Pulmonary artery endothelial cell (primary cell): ENCODE results near the gene KMT2B. TPM values are rescaled to one million over a fixed set of nuclear protein-coding genes. Genes with fewer than 3 reads are reported as not detected.
A peak's percentile ranks its signal among the peaks of the same experiment; 100 is the strongest.
"Not testable (repeated sequence)": the region's sequence is repeated elsewhere in the genome, so short reads cannot be mapped to it uniquely, and the experiment has no call there.

Source experiments
- DNase-seq: peaks from one replicate; pipeline ENCODE4 v3.0.0-alpha.2; 2011; ENCODE audit warnings: low read depth, low spot score
- total RNA-seq: library from RNA; depleted of rRNA; stranded (reverse); fragments of >200 nt; gene quantifications from 2 replicates; pipeline ENCODE4 v1.2.3, GENCODE V29; 2014

KMT2B gene
- total RNA-seq, 1 donor from 2014 or later: 4.4 TPM

DNA sequence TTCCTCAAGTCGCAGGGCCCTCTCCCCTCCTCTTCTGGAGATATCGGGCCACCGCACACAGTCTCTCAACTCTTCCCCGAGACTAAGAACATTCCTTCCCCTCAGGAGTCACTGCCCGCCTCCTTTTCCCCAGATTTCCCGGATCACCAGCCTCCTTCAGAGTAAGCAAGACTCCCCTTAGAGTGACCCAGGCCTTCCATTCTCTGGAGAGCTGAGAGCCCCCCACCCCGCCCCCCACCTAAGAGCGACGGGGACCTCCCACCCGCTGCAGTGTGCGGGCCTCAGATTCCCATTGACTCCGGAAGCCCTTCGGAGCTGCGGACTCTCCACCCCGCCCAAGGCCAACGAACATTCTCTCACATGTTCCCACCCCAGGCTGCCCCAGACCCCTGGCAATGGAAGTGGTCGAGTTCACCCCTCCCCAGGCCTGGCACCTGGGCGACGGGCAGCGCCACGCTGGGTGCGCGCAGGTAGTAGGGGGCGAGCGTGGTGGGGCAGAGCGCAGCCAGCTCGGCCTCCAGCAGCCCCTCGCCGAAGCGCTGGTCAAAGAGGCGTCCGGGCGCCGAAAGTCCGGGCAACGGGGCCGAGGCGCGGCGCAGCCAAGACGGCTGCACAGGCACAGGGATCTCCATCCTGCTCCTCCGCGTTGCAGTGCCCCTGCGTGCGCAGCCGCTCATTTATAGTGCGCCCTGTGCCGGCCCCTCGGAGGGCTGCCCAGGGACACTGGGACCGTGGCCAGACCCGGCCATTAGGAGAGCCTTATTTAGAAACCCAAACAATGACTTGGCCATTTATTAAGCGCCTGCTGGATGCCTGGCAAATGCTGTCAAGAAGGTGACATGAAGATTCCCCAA lies 38.8 kb downstream of the KMT2B start, which contains the start of gene HSPB6:
Gene HSPB6, minus strand, starts transcription at position 653 of the 854 bp plus-strand sequence. Its CDS starts 21 bp downstream, at position 632.
- no peak for DNase-seq

DNA sequence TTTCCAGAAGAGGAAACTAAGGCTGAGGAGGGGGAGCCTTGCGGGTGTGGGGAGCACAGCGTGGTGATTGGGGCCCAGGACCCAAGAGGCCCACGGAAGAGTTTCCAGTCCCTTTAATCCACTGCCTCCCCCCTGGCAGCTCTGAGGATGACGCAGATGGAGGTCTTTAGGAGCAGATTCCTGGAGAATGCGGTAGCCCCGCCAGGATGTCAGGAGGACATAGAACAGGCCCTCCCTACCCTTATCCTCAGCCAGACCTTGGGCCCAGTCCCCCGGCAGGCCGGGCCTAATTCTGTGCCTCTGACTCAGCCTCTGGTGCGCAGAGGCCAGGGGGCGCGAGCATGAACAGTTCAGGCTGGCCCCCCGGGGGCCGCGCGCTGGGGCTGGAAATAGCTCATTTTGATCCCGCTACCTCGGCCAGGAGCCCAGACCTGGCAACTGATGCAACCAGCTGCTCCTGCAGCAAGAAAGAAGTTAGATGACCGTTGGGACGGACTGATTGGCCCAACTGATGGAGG lies 39.5 kb downstream of the KMT2B start:
- no peak for DNase-seq

DNA sequence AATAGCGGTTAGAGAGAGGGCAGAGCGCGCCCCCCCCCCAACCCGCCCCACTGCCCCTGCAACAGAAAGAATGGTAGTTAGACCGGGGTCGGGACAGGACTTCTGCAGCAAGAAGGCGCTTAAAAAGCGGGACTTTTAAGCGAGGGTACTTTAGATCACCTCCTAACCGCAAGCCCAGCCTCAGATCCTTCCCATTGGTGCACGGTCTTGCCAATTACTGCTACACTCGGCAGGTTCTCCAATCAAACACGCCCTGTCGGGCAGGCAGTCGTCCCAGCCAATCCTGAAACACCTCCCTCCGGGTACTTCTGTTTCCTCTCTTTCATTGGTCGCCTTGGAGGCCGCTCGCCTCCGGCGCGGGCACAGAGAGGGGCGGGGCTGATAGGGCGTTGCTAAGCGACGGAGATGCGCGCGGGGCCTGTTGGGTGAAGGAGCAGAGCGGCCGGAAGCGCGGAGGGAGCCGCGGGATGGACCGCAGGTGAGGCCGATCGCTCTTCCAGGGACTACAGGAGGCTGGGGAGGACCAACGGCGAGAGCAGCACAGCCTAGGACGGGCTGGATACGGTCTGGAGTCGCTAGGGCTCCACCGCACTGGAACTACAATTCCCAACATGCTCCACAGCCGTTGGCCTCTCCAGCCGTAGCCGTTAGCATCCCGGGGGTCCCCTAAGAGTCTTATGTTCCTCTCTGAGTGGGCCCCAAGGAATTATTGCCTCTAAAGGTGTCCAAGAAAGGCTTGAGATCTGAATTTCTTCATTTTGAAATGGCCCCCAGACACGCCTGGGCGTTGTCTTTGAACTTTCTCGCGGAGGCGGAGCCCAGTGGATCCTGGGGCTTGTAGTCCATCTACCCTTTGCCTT lies 40.2 kb downstream of the KMT2B start, which contains the start of gene PROSER3:
Gene PROSER3, plus strand, starts transcription at position 428 of the 860 bp plus-strand sequence. Its CDS starts 40 bp downstream, at position 468.
- DNase-seq: peak; percentile 98

DNA sequence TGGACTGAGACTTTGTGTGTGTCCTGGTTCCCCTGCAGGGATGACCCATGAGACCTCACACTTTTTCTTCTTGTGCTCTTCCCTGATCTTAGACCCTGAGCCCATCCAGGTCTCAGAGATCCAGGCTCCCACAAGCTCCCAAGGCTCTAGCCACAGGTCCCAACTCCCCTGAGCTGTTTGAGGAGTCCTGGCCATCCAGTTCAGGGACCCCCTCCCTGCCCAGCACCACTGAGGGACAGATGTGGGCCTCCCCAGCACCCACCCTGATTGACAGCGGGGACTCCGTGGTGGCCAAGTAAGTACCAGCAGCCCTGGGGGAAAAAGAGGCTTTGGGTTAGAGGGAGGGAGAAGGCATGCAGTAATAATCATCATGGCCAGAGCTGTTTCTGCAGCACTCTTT lies 41.9 kb downstream of the KMT2B start:
- no peak for DNase-seq

GRCh38 chr19:35760711-35761349 lies 43.0 kb downstream of the KMT2B start:
- no peak for DNase-seq

GRCh38 chr19:35764432-35765315 lies 46.9 kb downstream of the KMT2B start:
- DNase-seq: no peak

DNA sequence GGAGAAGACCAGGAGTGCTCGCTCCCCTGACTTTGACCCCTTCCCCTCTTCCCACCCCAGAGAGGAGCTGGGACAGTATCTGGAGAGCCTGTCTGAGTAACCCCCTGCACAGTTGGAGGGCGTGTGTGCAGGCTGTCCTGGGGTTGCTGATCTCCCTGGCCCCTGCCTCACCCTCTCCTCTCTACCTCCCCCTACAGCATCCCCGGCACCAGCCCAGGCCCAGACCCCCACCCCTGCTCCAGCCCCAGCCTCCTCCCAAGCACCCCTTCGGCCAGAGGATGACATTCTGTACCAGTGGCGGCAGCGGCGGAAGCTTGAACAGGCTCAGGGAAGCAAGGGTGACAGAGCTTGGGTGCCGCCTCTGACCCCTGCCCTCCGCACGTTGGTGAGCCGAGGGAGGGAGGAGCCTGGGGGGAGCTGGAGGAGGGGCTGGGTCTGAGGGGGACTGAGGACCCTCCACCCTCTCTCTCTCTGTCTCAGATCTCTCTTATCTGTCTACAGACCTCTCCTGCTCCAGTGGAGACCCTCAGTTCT lies 48.8 kb downstream of the KMT2B start:
- no peak for DNase-seq

DNA sequence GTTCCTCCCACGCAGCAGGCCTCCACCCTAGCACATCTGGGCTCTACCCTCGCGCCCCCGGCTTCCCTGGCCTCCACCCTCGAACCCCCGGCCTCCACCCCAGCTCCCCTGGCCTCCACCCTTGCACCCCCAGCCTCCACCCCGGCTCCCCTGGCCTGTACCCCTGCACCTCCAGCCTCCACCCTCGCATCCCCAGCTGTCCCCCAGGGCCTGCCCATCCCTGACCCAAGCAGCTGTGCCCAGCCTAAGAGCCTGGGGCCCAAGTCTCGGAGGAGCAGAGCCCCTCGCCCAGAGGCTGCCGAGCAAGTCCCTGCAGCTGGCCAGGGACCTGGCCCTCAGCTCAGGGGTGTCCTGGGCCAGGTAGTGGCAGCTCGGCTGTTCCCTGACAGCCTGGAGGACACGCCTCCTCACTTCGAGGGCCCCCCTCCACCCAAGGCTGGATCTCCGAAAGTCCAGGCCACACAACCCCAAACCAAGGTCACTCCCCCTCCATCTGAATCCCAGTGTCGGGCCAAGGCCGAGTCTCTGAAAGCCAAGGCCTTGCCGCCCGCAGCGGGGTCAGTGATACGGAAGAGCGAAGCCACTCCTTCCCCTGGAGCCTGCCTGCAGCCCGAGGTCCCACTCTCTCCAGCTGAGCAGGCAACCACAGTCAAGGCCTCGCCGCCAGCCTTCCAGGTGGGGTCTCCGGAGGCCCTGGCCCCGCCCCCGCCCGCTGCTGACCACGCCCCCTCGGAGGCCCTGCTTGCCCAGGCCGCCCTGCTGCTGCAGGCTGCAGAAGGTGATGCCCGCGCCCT lies 49.7 kb downstream of the KMT2B start:
- no peak for DNase-seq

- no peak for DNase-seq
Observed at GRCh38 chr19:35768082-35768421, 50.2 kb downstream of the KMT2B start.

DNA sequence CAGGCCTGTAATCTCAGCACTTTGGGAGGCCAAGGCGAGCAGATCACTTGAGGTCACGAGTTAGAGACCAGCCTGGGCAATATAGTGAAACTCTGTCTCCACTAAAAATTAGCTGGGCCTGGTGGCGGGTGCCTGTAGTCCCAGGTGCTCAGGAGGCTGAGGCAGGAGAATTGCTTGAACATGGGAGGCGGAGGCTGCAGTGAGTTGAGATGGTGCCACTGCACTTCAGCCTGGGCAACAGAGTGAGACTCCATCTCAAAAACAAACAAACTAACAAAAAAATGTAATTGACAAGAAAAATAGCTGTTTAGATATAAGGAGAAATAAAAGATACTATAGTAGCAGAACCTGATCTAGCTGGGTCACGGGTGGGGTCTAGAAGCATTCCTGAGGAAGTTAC lies 54.6 kb downstream of the KMT2B start:
- DNase-seq: not testable (repeated sequence)

- DNase-seq: no peak
Observed at GRCh38 chr19:35773020-35773806, 55.4 kb downstream of the KMT2B start.

DNA sequence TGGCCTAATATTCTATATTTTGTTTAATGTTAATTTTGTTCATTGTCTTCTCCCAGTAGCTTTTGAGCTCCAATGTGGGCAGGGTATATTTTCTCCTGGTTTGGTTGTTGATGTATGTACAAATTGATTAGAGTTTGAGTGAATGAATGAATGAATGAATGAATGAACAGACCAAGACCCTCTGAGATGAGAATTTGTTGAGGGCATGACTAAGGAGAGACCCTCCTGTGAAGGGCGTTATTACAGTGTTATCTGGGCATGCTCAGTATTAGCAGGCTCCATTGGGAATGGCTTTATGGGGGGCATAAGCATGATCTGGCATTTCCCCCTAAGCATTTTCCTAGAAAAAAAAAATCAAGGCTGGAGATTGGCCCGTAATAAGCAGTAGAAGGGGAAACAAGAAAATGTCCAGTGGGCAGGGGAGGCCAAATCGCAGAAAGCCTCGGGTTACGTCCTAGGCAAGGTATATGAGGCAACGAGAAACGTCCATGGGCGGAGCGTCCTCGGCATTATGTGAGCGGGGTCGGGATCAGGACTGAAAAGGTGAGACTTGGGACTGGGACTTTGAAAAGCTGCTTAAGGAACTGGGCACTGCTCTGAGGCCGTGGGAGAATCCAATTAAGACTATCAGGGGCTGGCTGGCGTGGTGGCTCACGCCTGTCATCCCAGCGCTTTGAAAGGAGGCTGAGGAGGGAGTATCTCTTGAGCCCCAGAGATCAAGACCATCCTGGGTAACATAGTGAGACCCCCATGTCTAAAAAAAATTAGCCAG lies 56.7 kb downstream of the KMT2B start:
- no peak for DNase-seq

GRCh38 chr19:35775046-35775297 lies 57.2 kb downstream of the KMT2B start:
- DNase-seq: no peak

DNA sequence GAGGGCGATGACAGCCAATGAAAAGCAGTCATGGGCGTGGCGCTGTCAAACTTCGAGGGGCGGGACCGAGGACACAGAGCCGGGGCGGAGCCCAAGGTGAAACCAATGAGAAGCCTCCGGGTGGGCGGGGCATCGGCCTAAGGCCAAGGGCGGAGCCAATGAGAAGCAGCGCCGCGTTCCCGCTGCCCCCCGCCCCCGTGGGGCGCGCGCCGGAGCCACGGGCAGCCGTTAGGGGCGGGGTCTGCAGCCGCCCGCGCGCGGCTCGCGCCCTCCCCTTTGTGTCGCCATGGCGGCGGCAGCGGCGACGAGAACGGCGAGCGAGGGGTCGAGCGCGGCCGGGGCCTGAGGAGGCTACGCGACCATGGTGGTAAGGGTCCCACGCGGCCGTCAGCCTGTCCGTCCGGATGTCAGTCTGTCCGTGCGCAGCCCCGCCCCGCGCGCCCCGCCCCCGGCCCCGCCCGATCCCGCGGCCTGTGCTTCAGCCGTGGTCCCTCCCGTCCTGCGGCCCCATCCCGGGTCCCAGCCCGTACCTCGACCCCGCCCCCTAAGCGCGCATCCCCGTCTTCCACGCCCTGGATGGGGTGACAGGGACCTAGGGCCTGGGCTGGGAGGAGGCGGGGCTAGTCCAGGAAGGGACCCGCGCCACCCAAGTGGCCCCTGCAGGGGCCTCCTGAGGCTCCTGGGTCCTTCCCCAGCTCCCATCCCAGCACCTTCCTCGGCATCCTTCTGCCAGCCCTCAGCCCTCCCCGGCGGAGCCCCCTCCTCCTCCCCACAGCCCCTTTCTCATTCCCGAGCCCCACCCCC lies 57.7 kb downstream of the KMT2B start, which contains the start of gene ARHGAP33:
Gene ARHGAP33, plus strand, starts transcription at position 267 of the 804 bp plus-strand sequence. Its CDS starts 95 bp downstream, at position 362.
- DNase-seq: peak; percentile 78

DNA sequence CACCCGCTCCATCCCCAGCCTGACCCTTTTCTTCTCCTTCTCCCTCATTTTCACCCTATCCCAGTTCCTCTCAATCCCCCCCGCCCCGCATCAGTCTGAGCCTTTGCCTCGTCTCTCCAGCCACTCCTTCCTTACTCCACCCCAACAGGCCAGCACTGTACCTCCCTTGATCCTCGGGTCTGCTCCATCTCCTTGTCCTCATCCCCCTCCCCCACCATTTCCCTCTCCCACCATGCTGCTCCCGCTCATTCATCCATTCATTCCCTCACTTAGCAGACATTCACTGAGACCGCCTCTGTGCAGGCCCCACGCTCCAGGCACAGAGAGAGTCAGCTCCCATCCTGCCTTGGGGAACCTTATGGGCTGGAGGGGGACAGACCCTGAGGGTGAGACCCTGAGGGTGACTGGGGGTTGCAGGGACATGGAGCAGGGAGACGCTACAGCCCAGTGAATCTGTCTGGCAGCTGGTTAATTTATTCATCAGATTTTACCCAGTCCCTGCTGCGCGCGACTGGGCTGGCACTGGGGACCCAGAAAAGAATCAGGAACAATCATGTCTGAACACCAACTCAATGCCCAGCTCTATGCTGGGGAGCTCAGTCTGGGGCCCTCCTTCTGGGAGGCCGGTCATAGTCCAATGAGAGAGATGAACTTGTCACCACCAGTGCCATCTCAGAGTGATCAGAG lies 58.4 kb downstream of the KMT2B start:
- no peak for DNase-seq

DNA sequence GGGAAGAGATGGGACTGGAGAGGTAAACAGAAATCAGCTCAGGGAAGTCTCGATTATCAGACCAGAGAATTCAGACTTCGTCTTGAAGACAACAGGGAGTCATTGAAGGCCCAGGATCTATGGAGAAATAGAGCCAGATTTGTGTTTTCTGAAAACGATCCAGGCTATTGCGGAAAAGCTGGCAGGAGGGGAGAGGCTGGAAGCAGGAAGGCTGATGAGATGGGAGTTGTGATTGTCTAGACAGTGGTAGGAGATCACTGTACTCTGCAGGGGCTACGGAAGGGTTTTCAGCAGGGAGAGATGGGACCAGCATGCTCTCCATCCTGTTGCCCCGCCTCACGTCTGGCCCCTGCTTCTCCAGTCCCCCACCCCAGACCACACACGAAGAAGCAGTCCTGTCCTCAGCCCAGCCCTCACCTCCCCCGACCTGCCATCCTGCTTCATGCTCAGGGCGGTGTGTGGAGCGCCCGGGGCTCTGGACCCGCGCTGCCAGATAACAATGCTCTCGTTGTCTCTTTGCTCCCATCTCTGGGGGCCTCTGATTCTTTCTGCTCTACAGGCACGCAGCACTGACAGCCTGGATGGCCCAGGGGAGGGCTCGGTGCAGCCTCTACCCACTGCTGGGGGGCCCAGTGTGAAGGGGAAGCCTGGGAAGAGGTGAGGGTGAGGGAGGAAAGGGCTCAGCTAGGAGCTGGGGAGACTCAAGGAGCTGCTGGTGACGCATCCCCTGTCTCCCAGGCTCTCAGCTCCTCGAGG lies 59.5 kb downstream of the KMT2B start:
- no peak for DNase-seq
